Activated naive CD4-positive, alpha-beta T cell treated with anti-CD3 and anti-CD28 coated beads, Interleukin-2, amount 50 U/mL, for 24 hours (primary cell): ENCODE measurements around the gene SOX5.

Source experiments
- H3K27ac Mint-ChIP-seq: one replicate; pipeline ENCODE4 v1.8.0; 2021; ENCODE audit warnings: mild to moderate bottlenecking, mixed read lengths
- H3K27me3 Mint-ChIP-seq: one replicate; pipeline ENCODE4 v1.8.0; 2021; ENCODE audit warnings: mixed read lengths
- H3K36me3 Mint-ChIP-seq: one replicate; pipeline ENCODE4 v1.8.0; 2021; ENCODE audit warnings: mixed read lengths
- H3K4me1 Mint-ChIP-seq: one replicate; pipeline ENCODE4 v1.8.0; 2021; ENCODE audit warnings: mixed read lengths
- H3K4me3 Mint-ChIP-seq: one replicate; pipeline ENCODE4 v1.8.0; 2021; ENCODE audit warnings: mild to moderate bottlenecking, mixed read lengths
- H3K9me3 Mint-ChIP-seq: one replicate; pipeline ENCODE4 v1.8.0; 2021; ENCODE audit warnings: mixed read lengths

SOX5 gene

DNA sequence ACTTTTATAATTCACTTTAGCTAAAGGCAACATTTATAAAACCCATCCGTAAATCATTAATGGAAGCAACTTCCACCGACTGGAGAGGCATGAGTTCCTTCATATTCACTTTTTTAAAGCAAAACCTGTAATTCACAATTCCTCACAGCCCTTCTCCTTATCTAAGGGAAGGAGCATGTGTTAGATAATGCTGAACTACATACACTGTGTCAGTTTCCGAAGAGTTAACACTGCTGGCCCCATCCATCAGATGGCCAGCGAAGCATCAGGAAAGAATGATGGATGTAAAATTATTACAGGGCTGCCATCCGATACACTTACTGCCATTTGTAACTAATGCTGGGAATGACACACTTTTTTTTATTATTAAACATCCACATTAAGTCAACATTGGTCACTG, 392.8 kb downstream of the SOX5 start:
- Mint-ChIP-seq H3K4me3 (no peak overlapping the region), H3K36me3 (no peaks in the 10 kb centered on the region), H3K27me3 (no peaks in the 10 kb centered on the region), H3K27ac (no peak overlapping the region), H3K9me3 (no peaks in the 10 kb centered on the region), H3K4me1 (no peaks in the 10 kb centered on the region)

DNA sequence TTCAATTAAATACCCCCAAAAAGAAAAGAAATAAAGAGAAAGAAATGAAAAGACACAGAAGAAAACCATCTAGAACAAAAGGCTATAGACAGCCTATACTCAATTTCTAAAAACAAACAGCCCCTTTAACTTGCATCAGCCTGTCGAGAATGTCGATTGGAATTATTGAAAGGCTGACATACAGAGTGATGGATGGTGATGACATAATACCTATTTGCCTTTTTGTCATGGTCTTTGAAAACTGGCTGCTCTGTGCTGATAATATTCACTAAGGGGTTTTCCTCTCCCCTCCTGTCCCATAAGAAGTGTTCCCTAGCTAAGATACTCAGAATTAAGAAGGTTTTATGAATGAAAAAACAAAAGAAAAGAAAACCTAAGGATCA, 393.7 kb downstream of the SOX5 start:
- no peaks in the 10 kb centered on the region for H3K36me3 Mint-ChIP-seq
- no peaks in the 10 kb centered on the region for H3K27me3 Mint-ChIP-seq
- H3K9me3 Mint-ChIP-seq = no peaks in the 10 kb centered on the region
- H3K4me1 Mint-ChIP-seq = no peaks in the 10 kb centered on the region
- no peak overlapping the region for H3K27ac Mint-ChIP-seq
- H3K4me3 Mint-ChIP-seq = no peak overlapping the region

DNA sequence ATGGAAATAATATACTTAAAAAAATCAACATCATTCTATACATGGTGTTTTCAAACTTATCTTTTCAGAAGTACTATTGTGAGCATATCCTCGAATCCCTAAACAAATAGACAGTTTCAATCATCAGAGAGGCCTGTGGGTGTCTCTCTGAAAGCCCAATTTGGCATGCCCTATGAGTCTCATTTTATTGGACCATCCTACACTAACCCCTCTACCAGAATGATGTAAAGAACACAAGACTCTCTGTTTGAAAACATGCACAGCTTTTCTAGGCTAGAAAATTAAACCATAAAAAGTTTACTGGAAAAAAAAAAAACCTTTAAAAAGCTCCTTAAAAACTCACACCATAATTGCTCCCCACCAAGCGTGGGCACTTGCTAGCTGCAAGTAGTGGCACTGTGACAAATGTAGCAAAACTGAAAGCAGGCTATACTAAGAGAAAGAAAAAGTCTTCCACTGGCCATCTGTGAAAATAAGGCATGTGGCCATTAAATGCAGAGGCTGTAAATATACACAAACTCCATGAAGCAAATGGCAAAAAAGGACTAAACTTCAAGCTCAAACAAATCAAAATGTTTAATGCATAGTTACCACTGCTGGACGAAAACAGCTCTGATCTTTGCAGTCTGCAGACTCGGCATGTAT, 394.2 kb downstream of the SOX5 start:
- Mint-ChIP-seq H3K27ac (no peak overlapping the region), H3K36me3 (no peaks in the 10 kb centered on the region), H3K9me3 (no peaks in the 10 kb centered on the region), H3K27me3 (no peaks in the 10 kb centered on the region), H3K4me3 (no peak overlapping the region), H3K4me1 (no peaks in the 10 kb centered on the region)

DNA sequence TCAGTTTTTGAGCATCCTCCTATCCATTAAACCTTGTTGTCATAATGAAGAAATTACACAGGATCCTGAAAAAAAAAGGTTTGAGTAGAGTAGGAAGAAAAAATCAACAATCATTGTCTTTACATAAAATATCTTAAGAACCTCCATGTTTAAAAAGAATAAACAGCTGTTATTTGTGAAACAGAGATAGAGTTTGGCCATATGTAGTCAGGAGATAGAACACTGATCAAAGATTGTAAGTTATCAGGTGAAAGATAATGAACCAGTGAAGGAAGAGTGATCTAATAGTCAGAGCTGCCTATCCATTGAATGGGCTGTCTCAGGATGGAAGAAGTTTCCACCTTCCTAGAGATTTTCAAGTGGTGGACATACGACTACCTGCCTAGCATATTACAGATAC, 397.1 kb downstream of the SOX5 start:
- Mint-ChIP-seq H3K9me3 (no peaks in the 10 kb centered on the region), H3K4me3 (no peak overlapping the region), H3K27ac (no peak overlapping the region), H3K4me1 (no peaks in the 10 kb centered on the region), H3K36me3 (no peaks in the 10 kb centered on the region), H3K27me3 (no peaks in the 10 kb centered on the region)

DNA sequence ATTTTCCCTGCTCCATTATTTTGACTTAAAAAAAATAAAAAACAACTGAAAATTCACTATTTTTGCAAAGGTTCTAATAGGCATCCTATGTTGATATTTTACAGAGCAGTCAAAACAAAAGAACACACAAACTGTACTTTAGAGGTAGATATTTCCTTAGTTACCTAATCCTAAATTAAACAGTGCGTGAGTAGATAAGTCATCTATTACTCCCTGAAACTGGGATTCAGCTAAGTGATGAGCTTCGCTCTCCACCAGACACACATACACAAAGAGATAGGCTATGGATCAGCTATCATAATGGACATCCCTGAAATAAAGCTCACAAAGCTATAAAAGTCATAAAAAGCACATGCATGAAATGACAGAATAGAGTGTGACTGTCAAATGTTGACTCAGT, 398.7 kb downstream of the SOX5 start:
- H3K27me3 Mint-ChIP-seq = no peaks in the 10 kb centered on the region
- no peaks in the 10 kb centered on the region for H3K9me3 Mint-ChIP-seq
- no peaks in the 10 kb centered on the region for H3K36me3 Mint-ChIP-seq
- H3K27ac Mint-ChIP-seq = no peak overlapping the region
- no peaks in the 10 kb centered on the region for H3K4me1 Mint-ChIP-seq
- H3K4me3 Mint-ChIP-seq = no peak overlapping the region

DNA sequence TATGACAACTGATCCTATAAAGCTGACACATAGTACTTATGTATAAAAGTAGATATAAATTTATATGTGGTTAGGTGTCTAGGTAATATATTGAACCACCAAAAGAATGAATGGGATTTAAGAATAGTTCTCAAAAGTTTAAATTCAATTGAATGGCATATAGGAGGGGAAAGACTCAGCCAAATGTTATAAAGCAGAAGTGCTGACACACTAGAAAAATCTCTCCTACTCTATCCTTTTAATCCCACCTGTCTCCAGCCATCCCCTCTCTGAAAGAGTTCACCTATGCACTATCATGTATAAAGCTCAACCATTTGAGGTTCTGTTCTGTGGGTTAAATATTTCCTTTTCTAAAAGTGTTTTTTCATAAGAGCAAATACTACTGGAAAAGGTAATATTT, 400.7 kb downstream of the SOX5 start:
- Mint-ChIP-seq H3K27ac (no peak overlapping the region), H3K36me3 (no peaks in the 10 kb centered on the region), H3K27me3 (no peaks in the 10 kb centered on the region), H3K4me3 (no peak overlapping the region), H3K4me1 (no peaks in the 10 kb centered on the region), H3K9me3 (peaks cover 3% of the 10 kb centered on the region)

DNA sequence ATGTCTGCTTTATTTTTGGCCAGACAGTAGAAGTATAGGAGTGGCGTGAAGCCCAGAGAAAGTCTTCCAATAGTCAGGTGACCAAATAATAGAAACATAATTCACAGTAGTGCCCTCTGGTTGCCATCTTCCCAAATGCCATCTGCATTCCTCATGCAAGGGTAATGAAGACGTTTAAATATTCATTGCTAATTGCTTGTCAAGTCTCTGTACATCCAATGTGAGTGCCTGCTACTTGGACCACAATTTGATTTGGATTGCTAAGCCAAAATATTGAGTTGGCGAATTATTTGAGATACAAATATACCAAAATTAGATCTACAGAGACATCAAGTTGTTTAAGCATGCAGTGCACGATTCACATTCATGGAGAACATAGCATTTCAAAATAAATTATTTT, 402.7 kb downstream of the SOX5 start:
- Mint-ChIP-seq H3K4me1 (no peaks in the 10 kb centered on the region), H3K36me3 (no peaks in the 10 kb centered on the region), H3K4me3 (no peak overlapping the region), H3K27ac (no peak overlapping the region), H3K27me3 (no peaks in the 10 kb centered on the region), H3K9me3 (peaks cover 3% of the 10 kb centered on the region)

DNA sequence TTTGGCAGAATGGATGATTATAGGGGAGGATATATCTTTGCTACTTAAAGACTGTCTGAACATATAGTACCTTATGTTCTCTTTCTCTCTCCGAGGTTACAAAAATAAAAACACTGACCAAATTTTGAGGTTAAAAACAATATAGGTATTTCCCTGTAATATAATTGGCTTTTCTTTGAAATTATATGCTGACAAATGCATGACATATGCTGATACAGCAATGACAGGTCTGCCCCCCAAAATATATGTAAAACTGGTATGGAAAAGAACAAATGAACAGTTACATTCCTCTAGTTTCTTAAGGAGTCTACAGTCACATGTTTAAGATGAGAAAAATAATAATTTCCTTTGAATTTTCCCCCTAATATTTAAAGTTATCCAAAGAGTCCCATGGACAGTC, 405.7 kb downstream of the SOX5 start:
- H3K9me3 Mint-ChIP-seq = peaks cover 3% of the 10 kb centered on the region
- H3K36me3 Mint-ChIP-seq = no peaks in the 10 kb centered on the region
- no peak overlapping the region for H3K4me3 Mint-ChIP-seq
- H3K27ac Mint-ChIP-seq = no peak overlapping the region
- H3K27me3 Mint-ChIP-seq = no peaks in the 10 kb centered on the region
- no peaks in the 10 kb centered on the region for H3K4me1 Mint-ChIP-seq

DNA sequence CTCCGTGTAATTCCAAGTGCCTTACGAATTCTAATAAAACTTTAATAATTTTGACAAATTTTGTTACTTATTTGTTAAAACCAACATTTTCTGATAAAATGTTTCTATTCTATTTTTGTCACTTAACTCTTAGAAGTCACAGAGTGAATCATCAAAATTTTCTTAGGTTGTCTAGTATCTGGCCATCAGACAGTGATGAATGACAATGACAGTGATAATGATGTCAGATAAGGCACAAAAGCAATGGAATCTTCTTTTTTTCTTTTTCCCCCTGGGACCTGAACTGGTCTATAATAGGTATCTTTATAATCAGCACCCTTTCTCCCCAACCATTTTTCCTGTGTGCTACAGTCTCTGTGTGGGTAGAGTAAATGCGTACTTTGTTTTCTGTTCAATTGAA, 407.3 kb downstream of the SOX5 start:
- peaks cover 3% of the 10 kb centered on the region for H3K9me3 Mint-ChIP-seq
- no peaks in the 10 kb centered on the region for H3K27me3 Mint-ChIP-seq
- no peak overlapping the region for H3K27ac Mint-ChIP-seq
- H3K4me3 Mint-ChIP-seq = no peak overlapping the region
- no peaks in the 10 kb centered on the region for H3K4me1 Mint-ChIP-seq
- H3K36me3 Mint-ChIP-seq = no peaks in the 10 kb centered on the region

DNA sequence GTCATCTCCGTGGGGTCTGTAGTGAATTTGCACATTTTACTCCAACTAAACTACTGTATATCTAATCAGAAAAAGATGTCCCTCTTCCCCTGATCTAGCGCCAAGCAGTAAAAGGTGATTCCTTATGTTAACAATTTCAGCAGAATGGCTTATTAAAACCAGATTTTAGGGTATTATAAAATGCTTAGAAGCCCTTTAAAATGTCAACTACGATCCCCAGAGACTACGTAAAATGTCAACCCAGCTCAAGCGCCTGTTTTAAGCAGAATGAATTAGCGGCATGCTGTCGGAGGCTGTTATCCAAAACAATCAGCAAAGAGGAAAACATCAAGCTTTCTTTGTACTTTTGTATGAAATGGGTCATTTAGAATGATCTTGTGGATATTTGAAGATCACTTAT, 408.9 kb downstream of the SOX5 start:
- Mint-ChIP-seq H3K4me3 (no peak overlapping the region), H3K4me1 (no peaks in the 10 kb centered on the region), H3K36me3 (no peaks in the 10 kb centered on the region), H3K27me3 (no peaks in the 10 kb centered on the region), H3K9me3 (peaks cover 3% of the 10 kb centered on the region), H3K27ac (no peak overlapping the region)

DNA sequence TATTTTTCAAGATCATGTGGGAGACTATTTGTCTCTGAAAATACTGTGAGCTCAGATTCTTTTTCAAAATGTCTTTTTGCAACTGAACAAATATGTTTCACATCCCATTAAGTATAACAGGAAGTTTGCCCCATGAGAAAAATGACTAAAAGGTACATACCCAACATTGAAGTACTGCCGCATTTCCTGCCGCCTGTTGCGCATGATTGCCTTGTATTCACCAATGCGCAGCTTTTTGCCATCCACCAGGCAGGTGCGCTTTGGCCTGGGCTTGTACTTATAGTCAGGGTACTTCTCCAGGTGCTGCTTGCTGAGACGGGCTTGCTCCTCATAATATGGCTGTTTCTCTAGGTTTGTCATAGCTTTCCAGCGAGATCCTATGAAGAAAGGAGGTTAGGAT, 413.2 kb downstream of the SOX5 start:
- H3K27me3 Mint-ChIP-seq = no peaks in the 10 kb centered on the region
- H3K9me3 Mint-ChIP-seq = no peaks in the 10 kb centered on the region
- no peaks in the 10 kb centered on the region for H3K36me3 Mint-ChIP-seq
- H3K4me3 Mint-ChIP-seq = no peak overlapping the region
- H3K4me1 Mint-ChIP-seq = no peaks in the 10 kb centered on the region
- no peak overlapping the region for H3K27ac Mint-ChIP-seq

DNA sequence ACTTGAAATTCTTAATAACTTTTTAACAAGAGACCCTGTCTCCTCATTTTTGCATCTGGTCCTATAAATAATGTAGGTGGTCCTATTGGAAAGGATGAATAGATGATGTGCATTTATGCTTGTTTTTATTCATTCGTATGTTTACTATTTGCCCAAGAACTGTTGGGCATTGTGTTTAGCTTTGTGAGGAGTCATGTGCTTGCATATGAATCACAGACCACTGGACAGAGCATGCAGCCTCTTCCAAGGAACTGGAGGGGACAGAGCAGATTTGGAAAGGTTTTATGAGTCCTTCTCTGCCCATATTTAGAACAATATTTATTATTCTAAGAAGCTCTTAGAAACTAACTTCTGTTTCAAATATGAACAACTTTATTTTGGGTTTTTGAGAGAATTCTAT, 414.0 kb downstream of the SOX5 start:
- no peaks in the 10 kb centered on the region for H3K4me1 Mint-ChIP-seq
- H3K9me3 Mint-ChIP-seq = no peaks in the 10 kb centered on the region
- no peaks in the 10 kb centered on the region for H3K36me3 Mint-ChIP-seq
- H3K27me3 Mint-ChIP-seq = no peaks in the 10 kb centered on the region
- H3K4me3 Mint-ChIP-seq = no peak overlapping the region
- no peak overlapping the region for H3K27ac Mint-ChIP-seq

DNA sequence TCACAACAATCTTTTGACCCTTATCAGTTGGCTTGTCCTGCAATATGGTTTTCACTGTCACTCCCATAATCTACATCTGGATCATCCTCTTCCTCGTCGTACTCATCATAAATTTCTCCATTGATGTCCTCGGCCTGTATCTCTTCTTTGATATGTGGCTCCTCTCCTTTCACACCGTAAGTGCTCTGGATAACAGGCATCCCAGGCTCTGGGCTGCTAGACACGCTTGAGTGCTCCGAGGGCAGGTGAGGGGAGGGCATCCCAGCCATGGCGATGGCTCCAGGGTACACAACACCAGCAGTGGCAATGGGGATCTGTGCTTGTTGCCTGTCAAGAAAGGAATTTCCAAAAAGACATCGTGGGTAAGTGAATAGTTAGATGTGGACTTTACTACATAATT, 415.3 kb downstream of the SOX5 start:
- Mint-ChIP-seq H3K27me3 (no peaks in the 10 kb centered on the region), H3K4me1 (no peaks in the 10 kb centered on the region), H3K9me3 (no peaks in the 10 kb centered on the region), H3K4me3 (no peak overlapping the region), H3K27ac (no peak overlapping the region), H3K36me3 (no peaks in the 10 kb centered on the region)

DNA sequence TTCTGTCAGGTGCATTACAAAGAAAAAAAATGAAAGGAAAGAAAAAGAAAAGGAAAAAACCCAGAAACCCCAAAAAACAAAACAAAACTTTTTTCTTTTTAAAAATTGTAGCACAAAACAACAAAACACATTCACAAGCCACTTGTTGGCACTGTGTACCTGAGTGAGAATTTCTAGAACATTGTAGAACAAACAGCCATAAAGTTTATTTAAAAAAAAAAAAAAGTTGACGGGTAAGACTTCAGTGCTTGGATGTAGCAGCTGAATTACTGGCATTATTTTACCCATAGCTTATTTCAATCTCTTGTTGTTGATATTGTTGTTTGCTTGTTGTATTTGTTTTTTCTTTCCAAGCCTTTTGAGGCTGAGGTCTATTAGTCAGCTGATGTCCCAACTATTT, 415.8 kb downstream of the SOX5 start:
- H3K4me3 Mint-ChIP-seq = no peak overlapping the region

DNA sequence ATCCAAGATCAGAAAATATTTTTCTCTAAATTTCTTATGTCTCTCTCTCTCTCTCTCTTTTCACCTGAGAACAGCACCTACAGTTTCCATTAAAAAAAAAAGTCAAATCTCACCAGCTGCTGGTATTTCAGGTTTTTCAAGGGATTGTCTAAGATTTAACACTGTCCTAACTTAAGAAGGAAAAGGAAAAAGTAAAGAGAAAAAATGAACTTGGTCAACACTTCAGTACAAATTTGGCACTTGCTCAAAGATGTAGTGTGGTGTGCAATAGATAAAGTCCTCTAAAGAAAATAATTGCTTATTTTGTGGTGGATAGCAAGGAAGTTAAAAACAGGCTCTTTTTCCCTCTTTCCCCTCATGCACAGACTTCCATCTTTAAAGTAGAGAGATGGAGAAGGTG, 416.2 kb downstream of the SOX5 start:
- H3K27ac Mint-ChIP-seq = no peak overlapping the region
- no peak overlapping the region for H3K4me3 Mint-ChIP-seq
- no peaks in the 10 kb centered on the region for H3K36me3 Mint-ChIP-seq
- H3K27me3 Mint-ChIP-seq = no peaks in the 10 kb centered on the region
- no peaks in the 10 kb centered on the region for H3K4me1 Mint-ChIP-seq
- no peaks in the 10 kb centered on the region for H3K9me3 Mint-ChIP-seq

More for the DNA sequence above, 415.8 kb downstream of the SOX5 start:
- Mint-ChIP-seq H3K36me3 (no peaks in the 10 kb centered on the region), H3K9me3 (no peaks in the 10 kb centered on the region), H3K27ac (no peak overlapping the region), H3K4me1 (no peaks in the 10 kb centered on the region), H3K27me3 (no peaks in the 10 kb centered on the region)

DNA sequence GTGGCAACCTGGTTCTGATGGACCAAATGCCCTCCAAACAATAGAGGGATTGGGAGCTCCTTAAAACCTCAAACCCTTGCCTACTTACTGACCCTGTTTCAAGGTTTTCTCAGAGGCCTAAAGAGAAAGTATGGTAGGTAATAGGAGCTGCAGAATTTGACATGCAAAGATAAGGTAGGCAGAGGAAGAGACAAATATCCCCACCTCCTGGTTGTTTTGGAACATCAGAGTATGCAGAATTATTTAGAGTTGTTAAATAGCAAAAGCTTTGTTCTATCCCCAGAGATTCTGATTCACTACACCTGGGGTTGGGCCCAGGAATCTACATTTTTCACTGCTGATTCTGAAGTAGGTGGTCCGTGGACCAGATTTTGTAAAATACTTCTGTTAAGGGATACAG, 421.2 kb downstream of the SOX5 start:
- Mint-ChIP-seq H3K4me3 (no peak overlapping the region), H3K9me3 (no peaks in the 10 kb centered on the region), H3K27ac (no peak overlapping the region), H3K4me1 (no peaks in the 10 kb centered on the region), H3K27me3 (no peaks in the 10 kb centered on the region), H3K36me3 (no peaks in the 10 kb centered on the region)

DNA sequence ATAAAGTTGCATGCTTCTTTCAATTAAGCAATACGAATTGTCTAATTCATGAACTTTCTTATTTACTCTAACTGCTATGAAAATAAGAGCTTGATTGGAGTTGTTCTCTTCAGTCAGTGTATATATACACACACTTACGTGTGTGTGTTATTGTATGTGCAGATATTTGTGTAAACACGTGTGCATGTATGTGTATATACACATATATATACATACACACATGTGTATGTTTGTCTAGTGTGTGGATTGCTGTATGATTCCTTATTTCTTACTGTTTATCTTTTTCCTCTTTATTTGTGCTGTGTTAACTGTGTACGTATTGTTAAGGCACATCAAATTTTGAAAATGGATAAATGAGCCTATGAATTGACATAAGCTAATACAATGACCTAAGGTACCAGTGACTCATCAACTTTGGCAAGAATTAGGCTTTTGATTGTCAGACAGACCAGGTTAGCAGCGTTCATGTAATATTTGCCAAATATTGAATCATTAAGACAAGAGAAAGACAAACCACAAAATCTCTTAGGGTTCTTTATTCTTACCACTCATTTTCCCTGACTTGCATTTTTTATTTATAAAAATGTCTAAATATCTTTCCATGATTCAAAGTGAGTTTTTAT, 423.9 kb downstream of the SOX5 start:
- no peaks in the 10 kb centered on the region for H3K4me1 Mint-ChIP-seq
- H3K9me3 Mint-ChIP-seq = no peaks in the 10 kb centered on the region
- no peak overlapping the region for H3K4me3 Mint-ChIP-seq
- H3K27ac Mint-ChIP-seq = no peak overlapping the region
- H3K27me3 Mint-ChIP-seq = no peaks in the 10 kb centered on the region
- no peaks in the 10 kb centered on the region for H3K36me3 Mint-ChIP-seq
